GM23338 (cell line): Measurements from ENCODE around the gene HMGN1.

Experiments used
- CREB1 ChIP-seq: fragments of 250-450 bp; sonication (Bioruptor Pico); IDR thresholded peaks from 2 replicates; pipeline ENCODE4 v1.5.0; 2020; ENCODE audit warnings: low read depth, mild to moderate bottlenecking, moderate library complexity
- EZH2 ChIP-seq: fragments of 200-600 bp; sonication (generic); IDR thresholded peaks from one replicate; pipeline ENCODE4 v1.8.0; 2017; ENCODE audit warnings: antibody characterized with exemption, mild to moderate bottlenecking, low read depth; ENCODE audit not compliant: unreplicated experiment
- POLR2AphosphoS5 ChIP-seq: IDR thresholded peaks from 2 replicates; pipeline ENCODE4 v1.6.1; 2016; ENCODE audit warnings: antibody characterized with exemption, low read depth
- REST ChIP-seq: IDR thresholded peaks from one replicate; pipeline ENCODE4 v1.6.1; 2018; ENCODE audit warnings: antibody characterized with exemption; ENCODE audit not compliant: unreplicated experiment
- ZNF462 ChIP-seq: fragments of 250-450 bp; sonication (Bioruptor Pico); IDR thresholded peaks from 2 replicates; pipeline ENCODE4 v1.5.0; 2020; ENCODE audit warnings: mild to moderate bottlenecking, moderate library complexity
- TF ChIP-seq, protein P1 (sequence below), 2 experiments: fragments of 200-600 bp in 1 of 2; sonication (generic) in 1 of 2; conservative IDR thresholded peaks; 2 replicates each; pipeline versions ENCODE4 v1.5.1 to v1.6.1; 2016 to 2017; ENCODE audit warnings: antibody characterized with exemption in 2 of 2, low read depth in 2 of 2, mild to moderate bottlenecking in 2 of 2, moderate library complexity in 1 of 2

DNA sequence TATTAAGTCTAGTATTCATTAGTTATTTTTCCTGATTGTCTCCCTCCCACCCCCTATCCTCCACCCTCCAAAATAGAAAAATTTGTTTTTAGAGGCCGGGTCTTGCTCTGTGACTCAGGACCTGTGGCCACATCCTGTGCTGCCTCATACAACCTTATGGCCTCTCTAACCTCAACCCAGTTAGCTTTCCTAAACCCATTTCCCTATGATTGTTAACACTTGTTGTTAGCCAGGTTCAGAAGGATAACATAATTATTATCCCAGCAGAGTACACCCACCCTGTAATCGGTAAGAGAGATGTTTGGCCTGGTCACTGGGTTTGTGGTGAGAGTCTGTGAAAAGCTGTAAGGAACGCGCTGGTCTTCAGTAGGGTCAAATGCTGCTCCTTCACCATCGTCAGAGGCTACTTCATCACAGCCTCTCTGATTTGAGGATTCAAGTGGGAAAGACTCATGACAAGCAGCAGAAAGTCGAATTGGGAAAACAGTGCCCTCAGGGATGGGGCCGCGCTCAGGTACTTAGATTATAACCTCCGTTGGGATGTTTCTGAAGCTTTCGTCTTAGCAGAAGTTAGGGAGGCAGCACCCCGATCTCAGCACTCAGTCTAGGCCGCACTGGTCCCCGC is 35.9 kb upstream of the HMGN1 start:
- TF ChIP-seq, protein P1, sequence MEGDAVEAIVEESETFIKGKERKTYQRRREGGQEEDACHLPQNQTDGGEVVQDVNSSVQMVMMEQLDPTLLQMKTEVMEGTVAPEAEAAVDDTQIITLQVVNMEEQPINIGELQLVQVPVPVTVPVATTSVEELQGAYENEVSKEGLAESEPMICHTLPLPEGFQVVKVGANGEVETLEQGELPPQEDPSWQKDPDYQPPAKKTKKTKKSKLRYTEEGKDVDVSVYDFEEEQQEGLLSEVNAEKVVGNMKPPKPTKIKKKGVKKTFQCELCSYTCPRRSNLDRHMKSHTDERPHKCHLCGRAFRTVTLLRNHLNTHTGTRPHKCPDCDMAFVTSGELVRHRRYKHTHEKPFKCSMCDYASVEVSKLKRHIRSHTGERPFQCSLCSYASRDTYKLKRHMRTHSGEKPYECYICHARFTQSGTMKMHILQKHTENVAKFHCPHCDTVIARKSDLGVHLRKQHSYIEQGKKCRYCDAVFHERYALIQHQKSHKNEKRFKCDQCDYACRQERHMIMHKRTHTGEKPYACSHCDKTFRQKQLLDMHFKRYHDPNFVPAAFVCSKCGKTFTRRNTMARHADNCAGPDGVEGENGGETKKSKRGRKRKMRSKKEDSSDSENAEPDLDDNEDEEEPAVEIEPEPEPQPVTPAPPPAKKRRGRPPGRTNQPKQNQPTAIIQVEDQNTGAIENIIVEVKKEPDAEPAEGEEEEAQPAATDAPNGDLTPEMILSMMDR (conservative IDR thresholded peaks at IDR 0.05; ENCODE audit: low read depth in 2 of 2) = no peak
- TF ChIP-seq REST (no peak), CREB1 (CRISPR knock-in tag) (no peak), EZH2 (no peak), POLR2AphosphoS5 (no peak), ZNF462 (no peak)
